T-cell (primary cell): ENCODE results near the gene UTP14C. TPM values are rescaled to one million over a fixed set of nuclear protein-coding genes. Genes with fewer than 3 reads are reported as not detected.

Experiments
- ATAC-seq, 4 experiments: fragments of 200-7000 bp in 3 of 4; fragments of 150-1000 bp in 1 of 4; cut with Tn5 transposase; replicated peaks in 1 of 4; 1 replicate in 3 of 4; 2 replicates in 1 of 4; pipeline ENCODE4 v1.10.0; 2021; ENCODE audit warnings: moderate library complexity in 3 of 4, mild to moderate bottlenecking in 2 of 4, moderate number of reproducible peaks in 1 of 4
- CTCF ChIA-PET, 2 donors: fragments of 300-600 bp; sonication (Branson Sonifier 250); formaldehyde crosslinking; loops; one replicate each; lab custom pipeline; 2022; ENCODE audit warnings: antibody characterized with exemption in 2 of 2; lab: Charles Lee
- POLR2A ChIA-PET, 2 donors: fragments of 300-600 bp; sonication (Branson Sonifier 250); formaldehyde crosslinking; loops; one replicate each; lab custom pipeline; 2022; ENCODE audit warnings: antibody characterized with exemption in 2 of 2; lab: Charles Lee
- DNase-seq, 35 experiments: peaks; one replicate each; pipeline versions ENCODE4 v3.0.0 to v3.0.0-alpha.2; 2013 to 2023
- H3K27ac ChIP-seq: one replicate; pipeline ENCODE4 v1.5.1; 2013; ENCODE audit warnings: low read length
- H3K27me3 ChIP-seq, 2 experiments: replicated peaks in 1 of 2; 1 replicate in 1 of 2; 2 replicates in 1 of 2; pipeline versions ENCODE4 v1.6.1 to v1.7.0; 2013; ENCODE audit warnings: low read length in 1 of 2, mixed read lengths in 1 of 2; ENCODE audit not compliant: control insufficient read depth in 2 of 2, insufficient read depth in 2 of 2; ENCODE audit errors: extremely low read depth in 1 of 2
- H3K36me3 ChIP-seq, 2 donors: 1 replicate in 1 of 2; 2 replicates in 1 of 2; pipeline versions ENCODE4 v1.6.1 to v1.7.0; 2013; ENCODE audit warnings: low read length in 1 of 2; ENCODE audit not compliant: control insufficient read depth in 2 of 2, insufficient read depth in 1 of 2; ENCODE audit errors: extremely low read depth in 1 of 2
- H3K4me1 ChIP-seq, 2 experiments: 1 replicate in 1 of 2; 2 replicates in 1 of 2; pipeline versions ENCODE4 v1.6.1 to v1.7.0; 2013; ENCODE audit warnings: low read length in 2 of 2, mixed read lengths in 1 of 2; ENCODE audit not compliant: insufficient read depth in 2 of 2, control insufficient read depth in 1 of 2; ENCODE audit errors: extremely low read depth in 1 of 2
- H3K4me3 ChIP-seq, 2 donors: 1 replicate in 1 of 2; 2 replicates in 1 of 2; pipeline versions ENCODE4 v1.5.1 to v1.7.0; 2013; ENCODE audit warnings: mild to moderate bottlenecking in 2 of 2, low read length in 1 of 2, moderate library complexity in 1 of 2; ENCODE audit not compliant: control insufficient read depth in 1 of 2; ENCODE audit errors: extremely low read depth in 1 of 2
- H3K9me3 ChIP-seq: 2 replicates; pipeline ENCODE4 v1.7.0; 2013
- H3K27ac Mint-ChIP-seq, 2 donors: one replicate each; pipeline ENCODE4 v1.8.0; 2020 to 2021; ENCODE audit warnings: mild to moderate bottlenecking in 2 of 2, mixed read lengths in 2 of 2
- H3K27me3 Mint-ChIP-seq, 2 donors: one replicate each; pipeline ENCODE4 v1.8.0; 2021 to 2022; ENCODE audit warnings: mixed read lengths in 2 of 2
- H3K36me3 Mint-ChIP-seq: one replicate; pipeline ENCODE4 v1.8.0; 2021; ENCODE audit warnings: mixed read lengths
- H3K4me1 Mint-ChIP-seq, 3 donors: one replicate each; pipeline ENCODE4 v1.8.0; 2020 to 2022; ENCODE audit warnings: mixed read lengths in 3 of 3, mild to moderate bottlenecking in 1 of 3
- H3K4me3 Mint-ChIP-seq, 3 donors: one replicate each; pipeline ENCODE4 v1.8.0; 2020 to 2022; ENCODE audit warnings: mild to moderate bottlenecking in 3 of 3, mixed read lengths in 3 of 3, moderate library complexity in 3 of 3
- H3K9me3 Mint-ChIP-seq, 3 donors: one replicate each; pipeline ENCODE4 v1.8.0; 2020 to 2022; ENCODE audit warnings: mixed read lengths in 3 of 3
- WGBS: methylation state at CpG from one replicate; pipeline ENCODE4 v1.1.5; 2013; ENCODE audit warnings: missing lambda C conversion rate; ENCODE audit not compliant: insufficient coverage; 5-methylcytosine and 5-hydroxymethylcytosine counted together
- total RNA-seq, 35 experiments: library from RNA in 6 of 35; stranded (reverse) in 6 of 35; fragments of 120-200 nt in 1 of 35; gene quantifications; one replicate each; pipeline versions ENCODE4 v1.2.1 to v1.2.4 and lab custom pipeline; 2013 to 2026

The UTP14C gene
- total RNA-seq, 5 donors from 2014 or later (not counting 1 experiment from before 2014, with no cell fraction given), result 4.3 to 13.0 (median 11.0) TPM

DNA sequence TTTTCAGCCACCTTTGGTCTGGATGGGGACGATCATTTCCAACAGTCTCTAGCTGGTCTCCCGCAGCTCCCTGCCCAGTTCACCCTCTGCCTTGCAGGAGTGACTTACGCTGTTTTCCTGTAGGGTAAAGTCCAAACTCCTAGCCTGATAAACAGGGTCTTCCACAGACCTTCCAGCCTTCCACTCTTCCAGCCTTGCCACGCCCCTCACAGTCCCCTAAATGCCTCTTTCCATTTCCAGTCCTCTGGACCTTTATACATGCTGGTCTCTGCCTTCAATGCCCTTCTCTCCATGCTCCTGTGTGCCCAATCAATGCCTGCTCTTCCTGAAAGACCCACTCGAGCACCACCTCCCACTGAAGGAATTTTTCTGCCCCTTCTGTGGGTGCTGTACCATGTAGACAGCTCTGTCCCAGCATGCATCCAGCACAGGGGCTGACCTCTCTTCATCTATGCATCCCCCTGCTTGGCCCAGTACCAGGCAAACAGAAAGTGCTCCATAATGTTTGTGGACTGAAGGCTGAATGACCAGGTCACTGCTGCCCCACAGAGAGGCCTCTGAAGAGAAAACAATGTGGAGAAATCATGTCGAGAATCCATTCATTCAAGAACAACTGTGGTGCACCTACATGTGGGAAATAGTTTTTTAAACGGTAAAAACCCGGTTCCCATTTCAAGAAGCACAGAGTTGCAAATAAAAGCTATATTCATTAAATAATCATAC, 17.8 kb upstream of the UTP14C start:
- Histone ChIP-seq H3K4me1 (peaks cover 0 to 9% of the 10 kb centered on the region in 2 experiments), H3K36me3 (no peaks in the 10 kb centered on the region), H3K27me3 (peaks cover 0 to 12% of the 10 kb centered on the region in 2 experiments), H3K4me3 (no peak overlapping the region), H3K9me3 (no peaks in the 10 kb centered on the region), H3K27ac (no peak overlapping the region)
- Mint-ChIP-seq H3K4me1 (peaks cover 6 to 8% (median 7%) of the 10 kb centered on the region in 3 donors), H3K27ac (no peak overlapping the region), H3K4me3 (no peak overlapping the region), H3K27me3 (peaks cover 17 to 33% of the 10 kb centered on the region in 2 donors), H3K36me3 (no peaks in the 10 kb centered on the region), H3K9me3 (no peaks in the 10 kb centered on the region)
- ChIA-PET POLR2A (no interaction called here), CTCF (no interaction called here)
- ATAC-seq (no peak), DNase-seq (no peak)
- 58% methylated on average over 5 of the region's 8 CpGs for WGBS

DNA sequence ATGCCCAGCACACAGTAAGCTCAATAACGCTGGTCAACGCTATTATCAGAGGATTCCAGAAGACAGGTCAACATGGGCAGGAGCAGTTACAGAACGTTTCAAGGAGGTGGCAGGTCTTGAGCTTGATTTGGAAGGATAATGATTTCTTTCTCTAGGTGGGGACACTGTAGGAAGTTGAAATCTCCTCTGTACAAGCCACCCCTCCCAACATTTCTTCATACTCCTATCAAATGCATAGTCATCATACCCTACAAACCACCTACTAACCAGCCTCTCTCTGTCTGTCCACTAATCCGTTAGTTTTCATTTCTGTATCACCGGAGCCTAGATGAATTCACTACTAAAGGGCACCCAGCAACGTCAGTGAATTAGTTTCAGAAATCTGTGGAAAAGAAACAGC, 14.5 kb upstream of the UTP14C start:
- ATAC-seq (no peak), DNase-seq (no peak)
- POLR2A ChIA-PET, result no interaction called here
- Mint-ChIP-seq H3K36me3 (no peaks in the 10 kb centered on the region), H3K4me3 (peak overlapping the region; percentile 43 to 97 (median 60)), H3K27me3 (peaks cover 17 to 33% of the 10 kb centered on the region in 2 donors), H3K9me3 (no peaks in the 10 kb centered on the region), H3K4me1 (peaks cover 18 to 22% (median 22%) of the 10 kb centered on the region in 3 donors), H3K27ac (no peak overlapping the region)
- Histone ChIP-seq H3K9me3 (no peaks in the 10 kb centered on the region), H3K4me3 (no peak overlapping the region), H3K4me1 (peaks cover 9 to 13% of the 10 kb centered on the region in 2 experiments), H3K27ac (no peak overlapping the region), H3K27me3 (peaks cover 0 to 12% of the 10 kb centered on the region in 2 experiments), H3K36me3 (no peaks in the 10 kb centered on the region)
- CTCF ChIA-PET, result no interaction called here
- WGBS, result 75% methylated on average over 4 of the region's 6 CpGs

DNA sequence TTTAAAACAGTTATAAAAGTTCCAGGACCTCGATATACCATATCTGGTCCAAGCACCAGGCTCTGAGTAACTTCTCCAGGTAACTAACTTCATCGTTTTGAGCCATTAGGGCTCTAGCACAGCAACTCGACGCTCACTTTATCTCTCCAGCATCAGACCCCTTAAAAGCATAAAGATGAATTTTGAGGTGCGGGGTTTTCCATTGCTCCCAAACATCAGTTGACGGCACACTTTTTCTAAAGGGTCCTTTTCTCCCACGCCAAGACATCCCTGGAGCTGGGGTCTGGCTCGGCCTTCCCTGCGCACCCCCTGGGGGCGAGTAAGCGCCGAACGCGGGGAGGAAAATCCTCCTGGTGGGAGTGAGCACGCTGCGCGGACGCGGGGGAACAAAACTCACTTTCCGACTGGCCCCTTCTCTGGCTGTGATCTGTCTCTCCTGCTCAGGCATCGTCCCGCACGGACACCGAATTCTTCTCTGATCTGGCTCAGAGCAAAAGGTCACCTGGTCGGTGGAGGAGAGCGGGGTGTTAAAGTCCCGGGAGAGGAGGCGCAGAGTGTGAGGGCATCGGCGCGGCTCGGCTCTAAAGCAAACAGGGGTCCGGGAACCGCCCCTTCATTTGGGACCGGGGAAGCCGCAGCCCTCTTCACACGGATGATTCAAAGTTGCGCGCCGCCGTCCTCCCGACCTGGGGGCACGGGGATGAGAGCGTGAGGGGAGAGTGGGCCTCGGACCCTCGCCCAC, 13.4 kb upstream of the UTP14C start, which contains the start of gene ATP7B:
Gene ATP7B, minus strand, starts transcription at position 561 of the 742 bp plus-strand sequence. Its CDS starts 113 bp downstream, at position 448.
- H3K4me3 Mint-ChIP-seq, result peak within 1 kb of the TSS; percentile 97 to 99 (median 97)
- Histone ChIP-seq H3K4me3 (peak within 1 kb of the TSS; percentile 95 to 96), H3K27me3 (peaks cover 0 to 12% of the 10 kb centered on the region in 2 experiments), H3K9me3 (no peaks in the 10 kb centered on the region), H3K4me1 (peaks cover 9 to 13% of the 10 kb centered on the region in 2 experiments), H3K27ac (peak within 1 kb of the TSS; percentile 59), H3K36me3 (no peaks in the 10 kb centered on the region)
- peaks cover 23 to 31% (median 27%) of the 10 kb centered on the region in 3 donors for H3K4me1 Mint-ChIP-seq
- peak in 3 of 4 experiments; percentile 2 to 5 (median 3) for ATAC-seq
- ChIA-PET CTCF (no interaction called here), POLR2A (interaction anchor here in 1 of 2 donors (0.8 kb wide), 1 partner anchor 1111 kb away, joined by 3 read pairs; no protein-coding TSS in a partner anchor)
- peak within 1 kb of the TSS; percentile 74 to 91 for H3K27ac Mint-ChIP-seq
- peaks cover 17 to 33% of the 10 kb centered on the region in 2 donors for H3K27me3 Mint-ChIP-seq
- 3% methylated on average over 40 of the region's 46 CpGs for WGBS
- H3K36me3 Mint-ChIP-seq, result peaks cover 6% of the 10 kb centered on the region
- H3K9me3 Mint-ChIP-seq, result no peaks in the 10 kb centered on the region
- peak in 13 of 35 experiments; percentile 4 to 32 (median 9) for DNase-seq

DNA sequence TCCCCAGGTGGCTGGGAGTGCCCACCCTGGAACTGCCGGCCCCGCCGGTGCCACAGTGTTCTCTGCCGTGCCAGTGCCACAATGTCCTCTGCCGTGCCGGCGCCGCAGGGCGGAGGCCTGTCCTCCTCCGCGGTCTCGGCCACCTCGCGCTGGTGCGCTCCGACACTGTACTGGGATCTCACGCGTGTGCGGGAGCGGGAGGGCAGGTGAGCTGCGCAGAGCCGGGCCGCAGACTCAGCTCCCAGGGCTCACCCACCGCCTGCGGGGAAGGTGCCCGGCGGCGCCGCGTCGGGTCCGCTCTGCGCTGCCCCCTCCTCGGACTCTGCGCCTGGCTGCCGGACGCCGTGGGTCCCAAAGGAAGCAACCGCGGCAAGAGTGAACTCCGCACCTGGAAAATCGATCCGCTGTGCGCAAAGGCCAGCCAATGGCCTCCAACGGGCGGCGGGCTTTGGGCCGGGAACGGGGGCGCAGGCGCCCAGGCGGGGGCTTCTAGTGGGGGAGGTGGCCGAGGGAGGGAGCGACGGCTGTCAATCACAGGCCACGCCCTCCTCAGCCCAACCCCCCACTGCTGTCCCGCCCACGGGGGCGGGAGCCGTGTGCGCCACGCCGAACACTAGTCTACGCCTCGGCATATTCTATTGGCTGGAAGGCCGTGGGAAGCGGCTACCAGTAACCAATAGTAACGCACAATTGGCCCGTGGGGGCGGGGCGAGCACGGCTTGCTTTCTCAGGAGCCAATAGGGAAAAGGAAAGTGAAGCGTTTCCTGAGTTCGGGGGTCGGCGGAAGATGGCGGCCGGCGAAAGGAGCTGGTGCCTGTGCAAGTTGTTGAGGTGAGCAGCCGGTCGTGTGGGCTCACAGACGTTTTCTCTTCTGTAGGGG, 12.6 kb upstream of the UTP14C start, which contains the start of gene ALG11:
Gene ALG11, plus strand, starts transcription at position 767 of the 880 bp plus-strand sequence. Its CDS starts 21 bp downstream, at position 788.
- no peaks in the 10 kb centered on the region for H3K9me3 ChIP-seq
- H3K4me3 Mint-ChIP-seq, result peak within 1 kb of the TSS; percentile 97 to 99 (median 97)
- DNase-seq (peak; percentile 95 to 100 (median 99)), ATAC-seq (peak; percentile 98 to 99 (median 98))
- no peaks in the 10 kb centered on the region for H3K36me3 ChIP-seq
- H3K4me1 ChIP-seq, result peaks cover 9 to 13% of the 10 kb centered on the region in 2 experiments
- H3K27ac ChIP-seq, result peak within 1 kb of the TSS; percentile 59
- no peaks in the 10 kb centered on the region for H3K9me3 Mint-ChIP-seq
- peaks cover 30 to 38% (median 32%) of the 10 kb centered on the region in 3 donors for H3K4me1 Mint-ChIP-seq
- peaks cover 14 to 29% of the 10 kb centered on the region in 2 donors for H3K27me3 Mint-ChIP-seq
- under 1% methylated on average over 69 of the region's 82 CpGs for WGBS
- H3K27me3 ChIP-seq, result peaks cover 0 to 12% of the 10 kb centered on the region in 2 experiments
- H3K36me3 Mint-ChIP-seq, result peaks cover 6% of the 10 kb centered on the region
- H3K27ac Mint-ChIP-seq, result peak within 1 kb of the TSS; percentile 74 to 91
- POLR2A ChIA-PET, result interaction anchor here (0.6 to 1.1 kb wide), 5 partner anchors 18 to 1936 kb away, joined by 3 to 4 read pairs (median 3); partner anchors contain the start of gene INTS6 (in 1 of the 2)
- CTCF ChIA-PET, result interaction anchor here in 1 of 2 donors (0.8 to 2.4 kb wide), 4 partner anchors 9 to 439 kb away, joined by 3 to 8 read pairs (median 5); partner anchors contain the start of gene VPS36
- H3K4me3 ChIP-seq, result peak within 1 kb of the TSS; percentile 95 to 96

DNA sequence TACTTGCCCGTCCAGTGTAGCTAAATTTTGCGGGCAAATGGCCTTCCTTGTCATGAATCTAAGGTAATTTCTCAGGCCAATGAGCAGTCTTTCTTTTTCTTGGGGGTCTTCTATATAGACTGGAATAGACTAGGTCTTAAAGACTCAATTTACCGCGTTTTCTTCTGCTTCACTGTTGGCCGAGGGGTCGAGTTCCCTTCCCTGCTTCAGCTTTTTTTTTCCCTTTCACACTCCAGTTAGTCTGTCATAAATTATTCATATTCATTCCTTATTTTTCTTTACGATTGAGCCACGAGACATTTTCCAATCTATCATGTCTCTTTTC, 12.0 kb upstream of the UTP14C start:
- peak overlapping the region; percentile 97 to 99 (median 97) for H3K4me3 Mint-ChIP-seq
- H3K9me3 Mint-ChIP-seq, result no peaks in the 10 kb centered on the region
- Histone ChIP-seq H3K9me3 (no peaks in the 10 kb centered on the region), H3K27ac (peak overlapping the region; percentile 59), H3K27me3 (peaks cover 0 to 12% of the 10 kb centered on the region in 2 experiments), H3K36me3 (no peaks in the 10 kb centered on the region), H3K4me1 (peaks cover 9 to 13% of the 10 kb centered on the region in 2 experiments), H3K4me3 (peak overlapping the region; percentile 95 to 96)
- ChIA-PET POLR2A (interaction anchor here (0.6 to 1.1 kb wide), 5 partner anchors 17 to 1937 kb away, joined by 3 to 4 read pairs (median 4); partner anchors contain the start of gene INTS6 (in 1 of the 2)), CTCF (interaction anchor here in 1 of 2 donors (0.8 to 2.4 kb wide), 4 partner anchors 10 to 438 kb away, joined by 3 to 8 read pairs (median 5); partner anchors contain the start of gene VPS36)
- no peak for DNase-seq
- H3K36me3 Mint-ChIP-seq, result peaks cover 7% of the 10 kb centered on the region
- 0% methylated on average over 8 of the region's 8 CpGs for WGBS
- H3K27me3 Mint-ChIP-seq, result peaks cover 11 to 26% of the 10 kb centered on the region in 2 donors
- peaks cover 34 to 43% (median 34%) of the 10 kb centered on the region in 3 donors for H3K4me1 Mint-ChIP-seq
- H3K27ac Mint-ChIP-seq, result peak overlapping the region; percentile 74 to 91
- ATAC-seq, result no peak
